ENCODE results near the gene NRBF2.
"Not testable (repeated sequence)": the region's sequence is repeated elsewhere in the genome, so short reads cannot be mapped to it uniquely, and the experiment has no call there.

Gene NRBF2

DNA sequence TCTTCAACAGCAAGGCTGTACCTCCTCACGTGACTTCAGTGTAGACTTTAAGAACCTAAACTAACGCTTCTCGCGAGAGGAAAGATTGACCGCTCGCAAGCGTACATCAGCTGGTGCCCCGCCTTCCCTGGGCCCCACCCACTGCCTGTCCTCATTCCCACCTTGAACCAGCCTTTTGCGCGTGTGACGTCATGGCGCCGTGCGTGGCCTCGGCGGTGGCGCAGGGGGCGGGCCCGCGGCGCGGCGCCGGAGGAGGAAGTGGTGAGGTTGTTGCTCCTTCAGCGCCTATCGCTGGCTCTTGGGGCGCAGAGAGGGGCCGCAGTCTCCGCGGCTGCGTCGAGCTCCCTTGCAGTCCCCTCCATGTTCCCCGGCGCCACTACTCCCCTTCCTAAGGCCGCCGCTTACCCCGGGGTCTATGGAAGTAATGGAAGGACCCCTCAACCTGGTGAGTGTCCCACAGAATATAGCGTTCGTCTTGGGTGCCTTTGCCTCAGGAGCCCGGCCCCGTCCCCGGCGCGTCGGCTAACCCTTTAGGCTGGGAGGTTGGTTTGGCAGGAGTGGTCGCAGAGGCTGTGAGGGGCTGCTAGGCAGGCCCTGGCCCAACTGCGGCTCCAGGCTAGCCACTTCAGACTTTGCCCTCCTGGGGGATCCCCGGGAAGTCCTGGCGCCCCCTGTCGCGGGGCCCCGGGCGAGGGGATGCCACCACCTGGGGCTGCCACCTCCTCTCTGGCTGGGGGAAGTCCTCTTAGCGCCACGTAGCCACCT lies at the start of gene NRBF2:
NRBF2 (plus strand) TSS at position 273 of the 765 bp plus-strand sequence; CDS start at position 416, 143 bp downstream.
- peak; percentile 100 for DNase-seq

DNA sequence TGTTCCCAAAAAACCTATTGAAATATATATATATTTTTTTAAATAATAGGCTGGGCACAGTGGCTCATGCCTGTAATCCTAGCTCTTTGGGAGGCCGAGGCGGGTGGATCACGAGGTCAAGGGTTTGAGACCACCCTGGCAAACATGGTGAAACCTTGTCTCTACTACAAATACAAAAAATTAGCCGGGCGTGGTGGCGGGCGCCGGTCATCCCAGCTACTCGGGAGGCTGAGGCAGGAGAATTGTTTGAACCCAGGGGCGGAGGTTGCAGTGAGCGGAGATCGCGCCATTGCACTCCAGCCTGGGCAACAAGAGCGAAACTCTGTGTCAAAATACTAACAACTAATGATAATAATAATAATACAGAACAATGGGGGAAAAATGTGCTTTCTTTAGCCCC lies 49.7 kb upstream of the NRBF2 start:
- not testable (repeated sequence) for DNase-seq

DNA sequence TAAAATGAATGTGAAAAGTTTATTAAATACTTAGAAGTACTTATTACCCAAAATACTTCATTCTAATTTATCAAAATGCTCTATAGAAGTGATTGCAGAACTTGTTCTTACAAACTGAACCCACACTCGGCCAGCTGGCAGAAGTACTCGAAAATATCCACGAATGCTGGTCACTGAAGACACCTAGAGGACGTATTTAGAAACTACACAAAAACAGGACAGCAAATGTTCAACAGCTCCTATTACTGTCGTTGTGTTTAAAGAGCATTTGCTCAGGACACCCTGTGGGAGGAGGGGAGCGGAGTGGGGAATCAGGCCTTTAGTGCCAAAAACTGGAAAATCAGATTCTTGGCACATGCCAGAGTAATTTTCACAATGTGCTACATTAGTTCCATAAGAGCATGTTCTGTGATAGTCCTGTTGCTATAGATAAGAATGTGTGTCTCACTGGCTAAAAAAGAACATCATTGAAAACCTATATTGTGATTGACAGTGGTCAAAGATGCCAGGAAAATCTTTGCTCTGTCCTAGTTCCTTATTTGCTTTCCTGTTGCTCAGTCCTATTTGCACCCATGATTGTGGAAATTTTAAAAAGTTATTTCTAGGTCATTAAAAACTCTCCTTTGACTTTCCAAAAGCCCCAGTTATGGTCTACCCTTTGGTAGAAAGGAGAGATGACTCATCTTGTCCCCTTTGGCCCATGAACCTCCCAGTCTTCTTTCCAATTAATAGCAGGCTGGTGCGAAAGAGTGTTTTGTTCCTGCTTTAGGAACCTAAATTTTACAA lies 49.0 kb upstream of the NRBF2 start:
- peak; percentile 90 for DNase-seq

DNA sequence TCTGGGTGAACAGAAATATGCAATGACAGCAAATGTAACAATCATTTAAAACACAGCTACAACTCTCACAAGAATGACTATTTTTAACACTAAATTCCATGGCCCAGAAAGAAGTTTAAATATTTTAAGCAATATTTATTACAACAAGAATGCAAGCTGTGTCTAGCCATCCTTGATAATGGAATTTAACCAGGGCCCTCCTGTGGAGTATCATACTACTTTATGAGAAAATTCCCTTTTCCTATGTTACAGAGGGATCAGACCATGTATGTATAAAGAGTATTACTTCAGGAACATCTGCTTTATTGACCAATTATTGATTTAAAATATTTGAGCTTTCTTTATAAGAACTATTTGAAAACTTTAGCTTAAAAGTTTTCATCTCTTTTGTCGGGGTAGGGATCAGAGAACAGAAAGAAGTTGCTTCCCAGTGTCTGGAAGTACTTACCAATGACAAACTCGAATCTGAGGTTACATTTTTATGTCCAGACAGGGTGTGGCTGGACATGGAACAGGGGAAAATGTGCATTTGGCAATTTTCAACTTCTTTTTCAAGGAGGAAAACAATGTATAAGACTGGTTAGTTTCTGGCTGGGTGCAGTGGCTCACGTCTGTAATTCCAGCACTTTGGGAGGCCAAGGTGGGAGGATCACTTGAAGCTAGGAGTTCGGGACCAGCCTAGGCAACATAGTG lies 48.3 kb upstream of the NRBF2 start:
- no peak for DNase-seq

DNA sequence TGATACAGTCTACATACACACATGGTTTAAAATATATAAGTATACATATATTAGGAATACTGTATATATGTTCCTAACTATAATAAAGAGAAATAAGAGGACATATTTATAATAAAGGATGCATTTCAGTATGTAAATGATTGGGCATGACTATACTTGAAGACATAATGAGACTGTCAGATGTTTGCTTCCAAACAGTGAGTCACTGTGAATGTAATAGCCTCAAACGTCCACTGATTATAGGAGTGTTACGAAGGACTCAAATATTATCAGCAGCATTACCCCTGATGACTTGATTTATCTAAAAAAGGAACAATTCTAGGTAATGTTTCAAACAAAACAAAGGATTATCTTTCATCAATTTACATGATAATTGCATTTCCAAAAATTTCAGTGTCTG lies 39.9 kb upstream of the NRBF2 start:
- DNase-seq: no peak

DNA sequence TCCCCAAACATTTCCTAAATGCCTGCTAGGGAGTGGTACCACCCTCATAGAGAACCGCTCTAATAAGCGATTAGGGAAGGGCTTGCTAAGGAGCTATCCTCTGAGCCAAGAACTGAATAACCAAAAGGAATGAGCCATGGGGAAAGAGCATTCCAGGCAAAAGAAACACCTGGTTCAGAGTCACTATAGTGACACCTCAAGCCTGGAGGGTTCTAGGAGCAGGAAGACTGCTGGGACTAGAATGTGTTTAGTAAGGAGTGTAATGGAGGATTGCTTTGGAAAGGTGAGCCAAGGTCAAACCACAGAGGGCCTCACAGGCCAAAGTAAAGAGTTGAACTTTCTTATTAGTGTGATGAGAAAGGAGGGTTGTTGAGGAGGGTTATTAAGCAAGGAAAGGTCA lies 38.7 kb upstream of the NRBF2 start:
- DNase-seq: no peak

GRCh38 chr10:63094881-63095280 lies 38.2 kb upstream of the NRBF2 start:
- DNase-seq: no peak

DNA sequence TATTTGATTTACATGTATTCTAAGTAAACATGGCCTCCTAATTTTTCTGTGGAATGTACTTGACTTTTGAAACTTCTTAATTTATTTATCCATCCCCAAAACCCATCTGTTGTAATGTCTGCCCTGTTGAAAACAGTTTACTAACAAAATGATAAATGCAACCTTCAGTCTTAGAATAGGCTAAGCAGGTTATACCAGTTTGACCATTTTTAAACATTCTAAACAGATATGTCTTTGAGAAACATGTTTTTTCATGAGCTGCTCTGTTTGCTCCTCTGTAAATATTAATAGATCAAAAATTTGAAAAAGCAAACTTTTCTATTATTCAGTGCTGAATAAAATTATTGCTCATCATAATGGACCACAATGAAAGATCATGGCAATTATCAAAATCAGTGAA lies 33.4 kb upstream of the NRBF2 start:
- no peak for DNase-seq

DNA sequence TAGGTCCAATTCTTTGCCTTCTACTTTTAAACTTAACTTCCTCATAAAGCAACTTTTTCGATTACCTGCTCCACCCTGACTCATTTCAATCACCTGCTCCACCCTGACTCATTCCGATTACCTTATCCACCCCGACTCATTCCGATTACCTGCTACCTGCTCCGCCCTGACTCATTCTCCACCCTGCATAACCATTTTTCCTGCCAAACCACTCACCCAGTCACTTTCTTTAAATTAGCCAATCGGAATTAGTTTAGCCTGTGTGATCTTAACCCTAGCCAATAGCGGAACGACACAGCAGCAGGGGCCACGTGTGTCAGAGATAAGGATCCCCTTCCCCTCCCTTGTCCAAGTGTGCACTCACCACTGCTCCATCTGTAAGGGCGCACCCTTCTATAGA lies 32.0 kb upstream of the NRBF2 start:
- not testable (repeated sequence) for DNase-seq

- DNase-seq: not testable (repeated sequence)
Observed at GRCh38 chr10:63102279-63102883, 30.7 kb upstream of the NRBF2 start.

- DNase-seq: not testable (repeated sequence)
Observed at GRCh38 chr10:63103178-63103577, 29.9 kb upstream of the NRBF2 start.

GRCh38 chr10:63103971-63104409 lies 29.1 kb upstream of the NRBF2 start:
- no peak for DNase-seq

DNA sequence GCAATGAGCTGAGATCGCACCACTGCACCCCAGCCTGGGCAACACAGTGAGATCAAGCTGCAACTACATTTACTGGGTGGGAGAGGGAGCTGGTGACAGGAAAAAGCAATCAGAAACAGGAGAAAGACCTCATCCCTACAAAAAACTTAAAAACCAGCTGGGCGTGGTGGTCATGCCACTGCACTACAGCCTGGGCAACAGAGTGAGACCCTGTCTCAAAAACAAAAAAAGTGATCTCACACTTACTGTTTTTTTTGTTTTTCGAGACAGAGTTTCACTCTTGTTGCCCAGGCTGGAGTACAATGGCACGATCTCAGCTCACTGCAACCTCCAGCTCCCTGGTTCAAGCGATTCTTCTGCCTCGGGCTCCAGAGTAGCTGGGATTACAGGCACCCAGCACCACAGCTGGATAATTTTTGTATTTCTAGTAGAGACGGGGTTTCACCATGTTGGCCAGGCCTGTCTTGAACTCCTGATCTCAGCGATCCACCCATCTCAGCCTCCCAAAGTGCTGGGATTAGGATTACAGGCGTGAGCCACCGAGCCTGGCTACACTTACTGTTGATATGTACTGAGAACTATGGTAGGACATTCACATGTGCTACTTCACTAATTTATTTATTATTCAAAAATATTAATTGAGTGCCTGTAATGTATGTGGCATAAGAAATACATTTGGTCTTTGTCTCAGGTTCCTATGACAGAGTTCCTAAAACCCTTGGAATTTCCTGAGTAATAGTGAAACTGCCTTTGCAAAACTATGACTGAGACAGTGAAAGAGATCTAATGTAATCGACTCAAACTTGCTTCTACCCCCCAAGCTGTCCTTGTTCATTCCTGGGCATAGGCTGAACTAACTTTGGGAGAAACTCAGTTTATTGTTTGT lies 27.7 kb upstream of the NRBF2 start:
- no peak for DNase-seq

DNA sequence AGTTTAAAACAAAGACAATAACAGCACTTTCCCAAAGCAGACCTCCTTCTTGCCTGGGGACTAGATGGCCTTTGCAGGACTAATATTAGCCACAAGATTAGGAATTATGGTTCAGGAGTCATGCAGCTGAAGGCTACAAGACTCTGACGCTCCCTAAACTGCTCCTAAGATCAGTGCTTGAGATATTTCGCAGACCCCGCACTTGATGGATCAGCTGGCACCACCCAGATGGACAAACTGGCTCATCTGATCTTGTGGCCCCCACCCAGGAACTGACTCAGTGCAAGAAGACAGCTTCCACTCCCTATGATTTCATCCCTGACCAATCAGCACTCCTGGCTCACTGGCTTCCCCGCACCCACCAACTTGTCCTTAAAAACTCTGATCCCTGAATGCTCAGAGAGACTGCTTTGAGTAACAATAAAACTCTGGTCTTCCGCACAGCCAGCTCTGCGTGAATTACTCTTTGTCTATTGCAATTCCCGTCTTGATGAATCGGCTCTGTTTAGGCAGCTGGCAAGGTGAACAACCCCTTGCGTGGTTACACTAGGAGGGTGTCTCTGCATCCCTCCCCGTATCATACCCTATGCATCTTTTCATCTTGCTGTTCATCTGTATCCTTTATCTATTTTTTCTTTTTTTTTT lies 26.9 kb upstream of the NRBF2 start:
- DNase-seq: peak; percentile 25

DNA sequence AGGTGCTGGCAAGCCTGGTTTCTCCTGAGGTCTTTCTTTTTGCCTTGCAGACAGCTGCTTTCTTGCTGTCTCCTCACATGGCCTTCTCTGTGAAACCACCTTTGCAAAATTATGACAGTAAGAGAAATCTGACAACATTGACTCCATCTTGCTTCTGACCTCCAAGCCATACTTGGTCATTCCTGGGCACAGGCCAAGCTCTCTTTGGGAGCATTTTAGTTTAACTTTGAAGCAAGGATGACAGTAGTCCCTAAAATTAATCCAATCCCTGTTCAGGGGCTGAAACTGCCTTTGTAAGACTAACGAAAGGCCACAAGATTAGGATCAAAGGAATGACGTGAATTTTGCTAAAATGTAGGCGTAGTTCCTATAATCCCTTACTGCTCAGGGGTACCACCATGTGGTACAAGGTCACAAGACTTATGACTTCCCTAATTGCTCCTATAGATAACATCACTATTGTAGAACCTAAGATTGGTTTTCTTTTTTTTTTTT lies 25.1 kb upstream of the NRBF2 start:
- DNase-seq: no peak

- no peak for DNase-seq
Observed at GRCh38 chr10:63110940-63111339, 22.2 kb upstream of the NRBF2 start.

GRCh38 chr10:63114031-63114814 lies 18.9 kb upstream of the NRBF2 start:
- no peak for DNase-seq

DNA sequence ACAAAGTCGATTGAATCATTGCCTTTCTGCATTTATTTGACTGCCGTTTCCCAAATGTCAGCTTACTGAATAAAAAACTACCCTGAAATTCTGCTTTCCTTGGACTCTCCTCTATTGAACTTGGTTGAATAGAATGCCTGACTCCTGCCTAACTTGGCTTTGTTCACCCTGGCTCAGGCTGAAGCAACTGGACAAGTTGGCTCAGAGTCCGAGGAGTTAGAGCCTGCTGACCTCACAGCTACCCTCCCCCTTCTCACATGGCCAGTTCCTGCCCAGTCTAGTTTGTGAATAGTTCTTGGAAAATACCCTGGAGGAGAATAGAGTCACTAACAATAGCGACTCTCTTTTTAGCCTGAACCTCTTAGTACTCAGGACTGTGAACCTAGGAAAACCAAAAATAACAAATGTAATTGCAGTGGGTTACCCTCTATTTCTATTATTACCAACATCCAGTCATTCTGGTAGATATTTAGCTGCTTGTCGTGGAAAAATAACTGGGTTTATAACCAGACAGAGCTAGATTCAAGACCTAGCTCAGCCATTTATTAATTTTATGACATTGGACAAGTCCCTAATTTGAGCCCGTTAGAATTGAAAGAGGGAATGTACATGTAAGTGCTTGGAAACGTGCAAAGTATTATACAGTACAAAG lies 17.3 kb upstream of the NRBF2 start:
- DNase-seq: no peak

DNA sequence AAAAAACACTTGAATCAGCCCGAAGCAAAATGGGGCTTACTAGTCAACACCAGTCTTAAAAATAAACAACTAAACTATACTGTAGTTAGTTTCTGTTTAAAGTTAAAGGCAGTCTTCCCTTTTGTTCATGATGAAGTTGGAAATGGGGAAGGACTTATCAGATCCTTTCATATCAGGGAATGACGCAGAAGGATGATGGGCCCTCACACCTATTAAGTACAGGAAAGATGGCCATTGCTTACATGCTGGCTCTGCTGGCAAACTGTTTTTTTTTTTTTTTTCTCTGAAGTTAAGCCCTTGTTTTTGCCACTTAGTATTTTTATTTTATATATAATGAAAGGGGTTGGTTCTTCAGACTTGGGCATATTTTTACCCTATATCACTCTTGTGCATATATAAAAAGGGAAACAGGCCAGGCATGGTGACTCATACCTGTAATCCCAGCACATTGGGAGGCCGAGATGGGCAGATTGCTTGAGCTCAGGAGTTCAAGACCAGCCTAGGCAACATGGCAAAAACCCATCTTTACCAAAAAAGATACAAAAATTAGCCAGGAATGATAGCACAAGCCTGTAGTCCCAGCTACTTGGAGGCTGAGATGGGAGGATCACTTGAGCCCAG lies 16.6 kb upstream of the NRBF2 start:
- DNase-seq: no peak

DNA sequence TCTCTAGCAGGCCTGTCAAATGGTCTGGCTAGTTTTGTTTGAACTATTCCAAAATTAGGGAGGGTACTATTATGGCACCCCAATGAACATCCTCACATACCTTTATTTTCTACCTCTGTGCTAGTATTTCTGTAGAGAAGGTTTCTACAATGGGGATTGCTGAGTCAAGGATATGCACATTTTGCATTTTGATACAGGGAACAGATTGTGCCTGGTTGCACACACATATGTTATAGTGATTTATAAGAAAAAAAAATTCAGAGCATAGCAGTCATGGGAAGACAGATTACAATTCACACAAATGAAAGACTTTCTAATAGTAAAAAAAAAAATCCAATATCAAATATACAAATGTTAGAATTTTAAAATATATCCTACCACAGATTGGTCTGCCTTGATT lies 14.1 kb upstream of the NRBF2 start:
- no peak for DNase-seq

Measured in COR-L47 (cell line).